OCI-LY7 (cell line): ENCODE data around the gene TCP10L. TPM values are rescaled to one million over a fixed set of nuclear protein-coding genes. Genes with fewer than 3 reads are reported as not detected.

Experiments
- BruUV-seq: library from RNA; stranded (reverse); fragments of 400-500 nt; replicated peaks from 2 replicates; lab custom pipeline; 2021; lab: Mats Ljungman, UMichigan
- CTCF ChIA-PET: fragments of 300-600 bp; sonication (Branson Sonifier 250); formaldehyde crosslinking; loops from one replicate; lab custom pipeline; 2022; ENCODE audit warnings: antibody characterized with exemption; ENCODE audit not compliant: unreplicated experiment; lab: Charles Lee
- POLR2A ChIA-PET: fragments of 300-600 bp; sonication (Branson Sonifier 250); formaldehyde crosslinking; loops from one replicate; lab custom pipeline; 2022; ENCODE audit warnings: antibody characterized with exemption; lab: Charles Lee
- DNase-seq: peaks from one replicate; pipeline ENCODE4 v3.0.0-alpha.2; 2015; ENCODE audit warnings: low spot score
- H2AFZ ChIP-seq: fragments of 200-600 bp; sonication (generic), shearing (Covaris generic); 2 replicates; pipeline ENCODE4 v1.6.1; 2014; ENCODE audit warnings: mild to moderate bottlenecking, antibody characterized with exemption, low read length, moderate library complexity
- H3K27ac ChIP-seq: fragments of 200-600 bp; sonication (generic); 2 replicates; pipeline ENCODE4 v1.5.1; 2014; ENCODE audit warnings: mixed run types, low read depth, mild to moderate bottlenecking, moderate library complexity, low read length, inconsistent platforms; ENCODE audit not compliant: poor library complexity, severe bottlenecking
- H3K36me3 ChIP-seq: fragments of 200-600 bp; sonication (generic); 2 replicates; pipeline ENCODE4 v1.6.1; 2014; ENCODE audit warnings: mild to moderate bottlenecking, antibody characterized with exemption, low read length, moderate library complexity, mixed read lengths; ENCODE audit not compliant: insufficient read depth
- H3K4me1 ChIP-seq: fragments of 200-600 bp; sonication (generic); 2 replicates; pipeline ENCODE4 v1.5.1; 2014; ENCODE audit warnings: mild to moderate bottlenecking, low read length; ENCODE audit not compliant: insufficient read depth, poor library complexity, severe bottlenecking
- H3K4me2 ChIP-seq: fragments of 200-600 bp; sonication (generic); 2 replicates; pipeline ENCODE4 v1.6.1; 2014; ENCODE audit warnings: mild to moderate bottlenecking, low read length
- H3K4me3 ChIP-seq: fragments of 200-600 bp; sonication (generic); 2 replicates; pipeline ENCODE4 v1.5.1; 2014; ENCODE audit warnings: mild to moderate bottlenecking, low read depth, low read length; ENCODE audit not compliant: poor library complexity, severe bottlenecking
- H3K79me2 ChIP-seq: fragments of 200-600 bp; sonication (generic); 2 replicates; pipeline ENCODE4 v1.6.1; 2016; ENCODE audit warnings: low read depth, mild to moderate bottlenecking, low read length, moderate library complexity, mixed read lengths; ENCODE audit not compliant: insufficient read depth
- H3K9me2 ChIP-seq: fragments of 200-600 bp; sonication (generic); 2 replicates; pipeline ENCODE4 v1.6.1; 2016; ENCODE audit warnings: mild to moderate bottlenecking, low read length, mixed read lengths; ENCODE audit not compliant: insufficient read depth
- H3K9me3 ChIP-seq: fragments of 200-600 bp; sonication (generic); 2 replicates; pipeline ENCODE4 v1.6.1; 2014; ENCODE audit warnings: mild to moderate bottlenecking, mixed run types, low read length, mixed read lengths
- H4K20me1 ChIP-seq: fragments of 200-600 bp; sonication (generic); 2 replicates; pipeline ENCODE4 v1.6.1; 2014; ENCODE audit warnings: mild to moderate bottlenecking, antibody characterized with exemption, low read length, moderate library complexity, mixed read lengths; ENCODE audit not compliant: insufficient read depth
- CTCF ChIP-seq: fragments of 200-600 bp; sonication (generic); conservative IDR thresholded peaks from 2 replicates; pipeline ENCODE4 v1.5.1; 2014; ENCODE audit warnings: mild to moderate bottlenecking, antibody characterized with exemption, low read length, moderate library complexity, mixed read lengths
- EZH2phosphoT487 ChIP-seq: fragments of 200-600 bp; sonication (generic); IDR thresholded peaks from 2 replicates; pipeline ENCODE4 v1.6.1; 2018; ENCODE audit warnings: low read depth, borderline replicate concordance, mild to moderate bottlenecking, mixed run types, antibody characterized with exemption, low read length, moderate library complexity, mixed read lengths
- intact Hi-C: fragments of 100-400 bp; cut with micrococcal nuclease; formaldehyde crosslinking; loops from one replicate; pipeline ENCODE4 v1.10.0; 2022; ENCODE audit not compliant: unreplicated experiment
- total RNA-seq, 2 experiments: library from RNA; depleted of rRNA in 1 of 2; stranded (reverse); fragments of >200 nt in 1 of 2; shearing (Covaris generic) in 1 of 2; gene quantifications; 2 replicates each; pipeline ENCODE4 v1.2.3, GENCODE V29; 2014 to 2022

Gene TCP10L
- total RNA-seq, 2 experiments from 2014 or later: 0.63 to 3.9 TPM

GRCh38 chr21:32539378-32539777, 45.9 kb downstream of the TCP10L start:
- no peak overlapping the region for H2AFZ ChIP-seq
- H3K4me2 ChIP-seq: no peak overlapping the region
- H3K79me2 ChIP-seq: no peaks in the 10 kb centered on the region
- H4K20me1 ChIP-seq: no peaks in the 10 kb centered on the region
- TF ChIP-seq CTCF (no peak), EZH2phosphoT487 (no peak)
- intact Hi-C loops: no loop called here
- no peaks in the 10 kb centered on the region for H3K36me3 ChIP-seq
- DNase-seq: no peak
- H3K4me3 ChIP-seq: no peak overlapping the region
- no peaks in the 10 kb centered on the region for H3K9me2 ChIP-seq
- no TSS peak for BruUV-seq
- POLR2A ChIA-PET: interaction anchor here (0.6 kb wide), 1 partner anchor 26 kb away, joined by 10 read pairs; no protein-coding TSS in a partner anchor
- H3K27ac ChIP-seq: no peak overlapping the region
- CTCF ChIA-PET: no interaction called here
- H3K4me1 ChIP-seq: no peaks in the 10 kb centered on the region
- H3K9me3 ChIP-seq: no peaks in the 10 kb centered on the region

GRCh38 chr21:32538147-32538792, 47.1 kb downstream of the TCP10L start:
- Histone ChIP-seq H4K20me1 (no peaks in the 10 kb centered on the region), H3K9me2 (no peaks in the 10 kb centered on the region), H3K4me3 (no peak overlapping the region), H3K27ac (no peak overlapping the region), H2AFZ (no peak overlapping the region), H3K4me1 (no peaks in the 10 kb centered on the region), H3K9me3 (no peaks in the 10 kb centered on the region), H3K36me3 (no peaks in the 10 kb centered on the region), H3K79me2 (no peaks in the 10 kb centered on the region), H3K4me2 (no peak overlapping the region)
- no peak for DNase-seq
- no TSS peak for BruUV-seq
- TF ChIP-seq CTCF: no peak
- no peak for TF ChIP-seq EZH2phosphoT487
- ChIA-PET POLR2A (interaction anchor here (0.5 kb wide), 1 partner anchor 440 kb away, joined by 3 read pairs; no protein-coding TSS in a partner anchor), CTCF (no interaction called here)
- intact Hi-C loops: no loop called here

GRCh38 chr21:32537569-32537881, 47.8 kb downstream of the TCP10L start:
- intact Hi-C loops: no loop called here
- CTCF ChIA-PET: no interaction called here

More at GRCh38 chr21:32537569-32537881, 47.8 kb downstream of the TCP10L start:
- no peaks in the 10 kb centered on the region for H3K79me2 ChIP-seq
- H3K9me3 ChIP-seq: no peaks in the 10 kb centered on the region
- H2AFZ ChIP-seq: no peak overlapping the region
- H4K20me1 ChIP-seq: no peaks in the 10 kb centered on the region
- POLR2A ChIA-PET: no interaction called here
- H3K4me1 ChIP-seq: no peaks in the 10 kb centered on the region
- H3K36me3 ChIP-seq: no peaks in the 10 kb centered on the region
- no peak overlapping the region for H3K4me2 ChIP-seq
- H3K27ac ChIP-seq: no peak overlapping the region
- no TSS peak for BruUV-seq
- no peak overlapping the region for H3K4me3 ChIP-seq
- DNase-seq: no peak
- TF ChIP-seq EZH2phosphoT487 (no peak), CTCF (no peak)
- no peaks in the 10 kb centered on the region for H3K9me2 ChIP-seq
